PC-3 (cell line): ENCODE results near the gene PDK4. TPM values are rescaled to one million over a fixed set of nuclear protein-coding genes. Genes with fewer than 3 reads are reported as not detected.

Experiments
- ATAC-seq: fragments of 200-7000 bp; cut with Tn5 transposase; 2 replicates; pipeline ENCODE4 v1.9.1; 2020; ENCODE audit warnings: mild to moderate bottlenecking, moderate library complexity
- BruUV-seq: library from RNA; stranded (reverse); fragments of 400-500 nt; replicated peaks from 2 replicates; lab custom pipeline; 2021; lab: Mats Ljungman, UMichigan
- CTCF ChIA-PET: fragments of 300-600 bp; sonication (Branson Sonifier 250); formaldehyde crosslinking; loops from one replicate; lab custom pipeline; 2022; ENCODE audit warnings: antibody characterized with exemption; lab: Charles Lee
- POLR2A ChIA-PET: fragments of 300-600 bp; sonication (Branson Sonifier 250); formaldehyde crosslinking; loops from one replicate; lab custom pipeline; 2022; ENCODE audit warnings: antibody characterized with exemption; ENCODE audit not compliant: unreplicated experiment; lab: Charles Lee
- DNase-seq: peaks from one replicate; pipeline ENCODE4 v3.0.0-alpha.2; 2015
- H2AFZ ChIP-seq: fragments of 300-600 bp; sonication (generic); 2 replicates; pipeline ENCODE4 v1.6.0; 2016; ENCODE audit warnings: antibody characterized with exemption, low read length
- H3F3A ChIP-seq: fragments of 300-600 bp; sonication (generic); one replicate; pipeline ENCODE4 v1.6.0; 2017; ENCODE audit warnings: antibody characterized with exemption, low read length, control low read depth, mild to moderate bottlenecking; ENCODE audit not compliant: unreplicated experiment
- H3K27ac ChIP-seq: fragments of 300-600 bp; sonication (generic); 2 replicates; pipeline ENCODE4 v1.5.1; 2016; ENCODE audit warnings: mild to moderate bottlenecking, low read length
- H3K27me3 ChIP-seq: fragments of 300-600 bp; sonication (generic); 2 replicates; pipeline ENCODE4 v1.6.1; 2016; ENCODE audit warnings: low read length, mixed read lengths
- H3K36me3 ChIP-seq: fragments of 300-600 bp; sonication (generic); 2 replicates; pipeline ENCODE4 v1.6.1; 2016; ENCODE audit warnings: low read depth, mixed run types, low read length, mixed read lengths
- H3K4me1 ChIP-seq: fragments of 300-600 bp; sonication (generic); 2 replicates; pipeline ENCODE4 v1.5.1; 2016; ENCODE audit warnings: low read length; ENCODE audit not compliant: insufficient read depth
- H3K4me2 ChIP-seq: fragments of 300-600 bp; sonication (generic); 2 replicates; pipeline ENCODE4 v1.6.0; 2016; ENCODE audit warnings: low read length
- H3K4me3 ChIP-seq: fragments of 300-600 bp; sonication (generic); 2 replicates; pipeline ENCODE4 v1.5.1; 2016; ENCODE audit warnings: mild to moderate bottlenecking, low read length, mixed read lengths
- H3K79me2 ChIP-seq: fragments of 300-600 bp; sonication (generic); 2 replicates; pipeline ENCODE4 v1.6.1; 2017; ENCODE audit warnings: low read length, mixed read lengths
- H3K9ac ChIP-seq: fragments of 300-600 bp; sonication (generic); 2 replicates; pipeline ENCODE4 v1.6.0; 2016; ENCODE audit warnings: mild to moderate bottlenecking, low read length
- H3K9me2 ChIP-seq: fragments of 300-600 bp; sonication (generic); replicated peaks from 2 replicates; pipeline ENCODE4 v1.6.1; 2016; ENCODE audit warnings: mixed run types, low read length, mixed read lengths
- H3K9me3 ChIP-seq: fragments of 300-600 bp; sonication (generic); 2 replicates; pipeline ENCODE4 v1.6.1; 2016; ENCODE audit warnings: low read length, mixed read lengths
- H4K20me1 ChIP-seq: fragments of 300-600 bp; sonication (generic); 2 replicates; pipeline ENCODE4 v1.6.1; 2016; ENCODE audit warnings: low read length, mixed read lengths
- CTCF ChIP-seq: fragments of 300-600 bp; sonication (generic); conservative IDR thresholded peaks from 2 replicates; pipeline ENCODE4 v1.5.1; 2017; ENCODE audit warnings: antibody characterized with exemption, low read depth, mild to moderate bottlenecking, low read length
- EZH2 ChIP-seq: fragments of 300-600 bp; sonication (generic); IDR thresholded peaks from one replicate; pipeline ENCODE4 v1.6.1; 2017; ENCODE audit warnings: antibody characterized with exemption, mild to moderate bottlenecking, low read length; ENCODE audit not compliant: unreplicated experiment
- EZH2phosphoT487 ChIP-seq: fragments of 300-600 bp; sonication (generic); IDR thresholded peaks from 2 replicates; pipeline ENCODE4 v1.6.1; 2018; ENCODE audit warnings: mild to moderate bottlenecking, antibody characterized with exemption, low read length, borderline replicate concordance
- intact Hi-C: fragments of 100-400 bp; cut with micrococcal nuclease; formaldehyde crosslinking; loops from 2 replicates; pipeline ENCODE4 v1.9.0; 2023
- total RNA-seq: library from RNA; depleted of rRNA; stranded (reverse); fragments of >200 nt; gene quantifications from 2 replicates; pipeline ENCODE4 v1.2.3, GENCODE V29; 2014

Gene PDK4
- total RNA-seq, 1 experiment from 2014 or later, result 3.2 TPM

- ATAC-seq (no peak), DNase-seq (no peak)
- no peaks in the 10 kb centered on the region for H3K36me3 ChIP-seq
- no peaks in the 10 kb centered on the region for H4K20me1 ChIP-seq
- H3K79me2 ChIP-seq, result no peaks in the 10 kb centered on the region
- TF ChIP-seq EZH2phosphoT487 (no peak), CTCF (no peak), EZH2 (no peak)
- no peaks in the 10 kb centered on the region for H3K9me2 ChIP-seq
- peaks cover 3% of the 10 kb centered on the region for H3F3A ChIP-seq
- no peaks in the 10 kb centered on the region for H3K27me3 ChIP-seq
- H2AFZ ChIP-seq, result peak overlapping the region; percentile 58
- no peak overlapping the region; the same call in 1 of the 2 replicates for H3K9ac ChIP-seq
- peak overlapping the region; percentile 77 for H3K4me2 ChIP-seq
- H3K9me3 ChIP-seq, result no peaks in the 10 kb centered on the region
- H3K27ac ChIP-seq, result peak overlapping the region; percentile 87
- peaks cover 32% of the 10 kb centered on the region for H3K4me1 ChIP-seq
- H3K4me3 ChIP-seq, result peak overlapping the region; percentile 30; the same call in 1 of the 2 replicates
- ChIA-PET POLR2A (no interaction called here), CTCF (interaction anchor here (1.1 kb wide), 1 partner anchor 140 kb away, joined by 10 read pairs; no protein-coding TSS in a partner anchor)
- BruUV-seq, result no TSS peak
- intact Hi-C loops, result no loop called here
Measured at GRCh38 chr7:95550546-95550945, 45.8 kb downstream of the PDK4 start.

GRCh38 chr7:95549818-95550529, 46.3 kb downstream of the PDK4 start:
- ChIA-PET POLR2A (no interaction called here), CTCF (interaction anchor here (0.6 to 1.1 kb wide), 4 partner anchors 40 to 140 kb away, joined by 3 to 10 read pairs (median 6); no protein-coding TSS in a partner anchor)

More at GRCh38 chr7:95549818-95550529, 46.3 kb downstream of the PDK4 start:
- Histone ChIP-seq H3K9me3 (no peaks in the 10 kb centered on the region), H3K4me1 (peaks cover 37% of the 10 kb centered on the region), H3K27me3 (no peaks in the 10 kb centered on the region), H3K27ac (peak overlapping the region; percentile 87), H3K9me2 (no peaks in the 10 kb centered on the region), H3K36me3 (no peaks in the 10 kb centered on the region), H4K20me1 (no peaks in the 10 kb centered on the region), H3K9ac (no peak overlapping the region; the same call in 1 of the 2 replicates), H3K79me2 (no peaks in the 10 kb centered on the region), H3K4me3 (peak overlapping the region; percentile 30; the same call in 1 of the 2 replicates), H3K4me2 (peak overlapping the region; percentile 77), H3F3A (peaks cover 3% of the 10 kb centered on the region), H2AFZ (peak overlapping the region; percentile 58)
- DNase-seq (peak; percentile 90), ATAC-seq (peak; percentile 90)
- no peak for TF ChIP-seq CTCF
- TF ChIP-seq EZH2, result no peak
- TF ChIP-seq EZH2phosphoT487, result no peak
- intact Hi-C loops, result loop anchor here (1.0 to 2.0 kb wide), 2 partner anchors 47 to 59 kb away; partner anchors contain the start of gene PDK4
- no TSS peak for BruUV-seq
